ENCODE data around the gene PLCB2.

Gene PLCB2

GRCh38 chr15:40285554-40286011, 22.2 kb downstream of the PLCB2 start:
- peaks cover 1% of the 10 kb centered on the region; the same call in 1 of the 2 replicates for H3K4me1 ChIP-seq (ENCODE audit: control insufficient read depth, insufficient read depth, low read length)
- H3K27ac ChIP-seq (ENCODE audit: low read length) = no peak overlapping the region
- WGBS (ENCODE audit: insufficient coverage, insufficient read length) = no CpG with 5 or more reads among the region's 1 CpG
- no peak overlapping the region for H3K4me3 ChIP-seq (ENCODE audit: low read length)
- H3K27me3 ChIP-seq (ENCODE audit: control insufficient read depth, insufficient read depth, low read length) = peaks cover 35% of the 10 kb centered on the region
- H3K36me3 ChIP-seq (ENCODE audit: control insufficient read depth, insufficient read depth, low read length) = no peaks in the 10 kb centered on the region
- H3K9me3 ChIP-seq (ENCODE audit: control insufficient read depth, insufficient read depth, low read length) = no peaks in the 10 kb centered on the region
- no peak for DNase-seq (ENCODE audit: low read depth, low spot score)

- peaks cover 36% of the 10 kb centered on the region for H3K27me3 ChIP-seq (ENCODE audit: control insufficient read depth, insufficient read depth, low read length)
- H3K4me1 ChIP-seq (ENCODE audit: control insufficient read depth, insufficient read depth, low read length) = peaks cover 1% of the 10 kb centered on the region; the same call in 1 of the 2 replicates
- H3K27ac ChIP-seq (ENCODE audit: low read length) = no peak overlapping the region
- H3K4me3 ChIP-seq (ENCODE audit: low read length) = no peak overlapping the region
- no CpG with 5 or more reads among the region's 4 CpGs for WGBS (ENCODE audit: insufficient coverage, insufficient read length)
- no peaks in the 10 kb centered on the region for H3K9me3 ChIP-seq (ENCODE audit: control insufficient read depth, insufficient read depth, low read length)
- no peaks in the 10 kb centered on the region for H3K36me3 ChIP-seq (ENCODE audit: control insufficient read depth, insufficient read depth, low read length)
- no peak for DNase-seq (ENCODE audit: low read depth, low spot score)
Observed at GRCh38 chr15:40285151-40285550, 22.6 kb downstream of the PLCB2 start.

GRCh38 chr15:40283615-40284300, 24.0 kb downstream of the PLCB2 start:
- Histone ChIP-seq H3K27me3 (ENCODE audit: control insufficient read depth, insufficient read depth, low read length) (peaks cover 36% of the 10 kb centered on the region), H3K27ac (ENCODE audit: low read length) (no peak overlapping the region), H3K4me3 (ENCODE audit: low read length) (peak overlapping the region; percentile 7; the same call in 1 of the 2 replicates), H3K9me3 (ENCODE audit: control insufficient read depth, insufficient read depth, low read length) (no peaks in the 10 kb centered on the region), H3K4me1 (ENCODE audit: control insufficient read depth, insufficient read depth, low read length) (peaks cover 1% of the 10 kb centered on the region; the same call in 1 of the 2 replicates), H3K36me3 (ENCODE audit: control insufficient read depth, insufficient read depth, low read length) (no peaks in the 10 kb centered on the region)
- WGBS (ENCODE audit: insufficient coverage, insufficient read length) = no CpG with 5 or more reads among the region's 33 CpGs
- DNase-seq (ENCODE audit: low read depth, low spot score) = no peak

DNA sequence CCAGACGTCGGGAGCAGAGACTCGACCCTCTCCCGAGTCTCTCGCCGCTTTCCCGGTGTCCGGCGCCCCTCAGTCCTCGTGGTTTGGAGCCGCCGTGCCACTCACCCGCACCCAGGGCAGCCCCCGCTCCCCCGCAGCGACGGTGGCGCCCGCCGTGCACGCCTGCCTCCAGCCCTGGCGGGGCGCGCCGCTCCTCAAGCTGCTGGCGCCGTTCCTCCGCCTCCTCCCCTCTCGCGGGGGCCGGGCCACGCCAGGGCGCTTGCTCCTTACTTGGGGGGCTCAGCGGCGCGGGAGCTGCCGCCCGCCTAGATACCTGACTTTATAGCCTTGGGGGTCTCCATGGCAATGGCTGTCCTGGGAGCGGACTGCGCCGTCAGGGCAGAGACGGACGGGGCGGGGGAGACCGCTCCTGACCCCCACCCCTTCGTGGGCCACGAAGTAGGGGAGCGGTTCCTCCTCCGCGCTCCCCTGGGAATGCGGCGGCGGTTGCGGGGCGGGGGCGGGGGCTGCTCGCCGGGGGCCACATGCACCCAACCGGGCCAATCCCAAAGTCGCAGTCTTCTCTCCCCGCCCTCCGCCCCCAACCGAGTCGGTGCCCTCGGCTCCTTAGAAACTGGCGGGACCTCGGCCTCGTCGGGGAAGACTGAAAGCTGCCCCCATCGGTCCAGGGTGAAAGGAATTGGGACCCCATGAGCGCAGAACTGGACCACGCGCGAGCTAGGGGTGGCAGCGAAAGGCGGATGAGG, 24.7 kb downstream of the PLCB2 start, which contains the start of gene ANKRD63:
TSS of gene ANKRD63 (minus strand) at position 196 of the 746 bp plus-strand sequence. CDS start 478 bp downstream, outside the sequence.
- Histone ChIP-seq H3K4me3 (ENCODE audit: low read length) (peak within 1 kb of the TSS; percentile 19; the same call in 1 of the 2 replicates), H3K36me3 (ENCODE audit: control insufficient read depth, insufficient read depth, low read length) (no peaks in the 10 kb centered on the region), H3K9me3 (ENCODE audit: control insufficient read depth, insufficient read depth, low read length) (no peaks in the 10 kb centered on the region), H3K27me3 (ENCODE audit: control insufficient read depth, insufficient read depth, low read length) (peaks cover 36% of the 10 kb centered on the region), H3K27ac (ENCODE audit: low read length) (no peak within 1 kb of the TSS), H3K4me1 (ENCODE audit: control insufficient read depth, insufficient read depth, low read length) (peaks cover 1% of the 10 kb centered on the region; the same call in 1 of the 2 replicates)
- DNase-seq (ENCODE audit: low read depth, low spot score) = no peak
- no CpG with 5 or more reads among the region's 76 CpGs for WGBS (ENCODE audit: insufficient coverage, insufficient read length)

- H3K27ac ChIP-seq (ENCODE audit: low read length) = no peak overlapping the region
- peaks cover 36% of the 10 kb centered on the region for H3K27me3 ChIP-seq (ENCODE audit: control insufficient read depth, insufficient read depth, low read length)
- no peak for DNase-seq (ENCODE audit: low read depth, low spot score)
- peak overlapping the region; percentile 19; the same call in 1 of the 2 replicates for H3K4me3 ChIP-seq (ENCODE audit: low read length)
- H3K36me3 ChIP-seq (ENCODE audit: control insufficient read depth, insufficient read depth, low read length) = no peaks in the 10 kb centered on the region
- H3K4me1 ChIP-seq (ENCODE audit: control insufficient read depth, insufficient read depth, low read length) = peaks cover 1% of the 10 kb centered on the region; the same call in 1 of the 2 replicates
- H3K9me3 ChIP-seq (ENCODE audit: control insufficient read depth, insufficient read depth, low read length) = no peaks in the 10 kb centered on the region
- no CpG with 5 or more reads among the region's 92 CpGs for WGBS (ENCODE audit: insufficient coverage, insufficient read length)
Observed at GRCh38 chr15:40282147-40282868, 25.4 kb downstream of the PLCB2 start.

DNA sequence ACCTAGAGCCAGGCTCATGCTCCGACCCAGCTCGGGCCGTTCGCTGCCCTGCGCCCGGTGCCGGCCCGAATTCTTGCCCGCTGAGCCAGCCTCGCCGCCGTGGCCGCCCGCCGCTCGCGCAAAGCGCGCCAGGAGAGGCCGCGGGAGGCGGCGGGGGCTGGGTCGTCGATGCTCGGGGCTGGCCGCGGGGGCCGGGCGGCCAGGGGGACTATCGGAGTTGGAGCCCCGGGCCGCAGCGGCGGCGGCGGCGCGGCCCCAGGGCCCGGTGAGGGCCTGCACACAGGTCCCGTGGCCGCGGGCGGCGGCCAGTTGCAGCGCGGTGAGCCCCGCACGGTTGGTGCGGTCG, 26.0 kb downstream of the PLCB2 start:
- DNase-seq (ENCODE audit: low read depth, low spot score) = no peak
- Histone ChIP-seq H3K36me3 (ENCODE audit: control insufficient read depth, insufficient read depth, low read length) (no peaks in the 10 kb centered on the region), H3K27ac (ENCODE audit: low read length) (no peak overlapping the region), H3K27me3 (ENCODE audit: control insufficient read depth, insufficient read depth, low read length) (peaks cover 36% of the 10 kb centered on the region), H3K4me3 (ENCODE audit: low read length) (peak overlapping the region; percentile 19; the same call in 1 of the 2 replicates), H3K9me3 (ENCODE audit: control insufficient read depth, insufficient read depth, low read length) (no peaks in the 10 kb centered on the region), H3K4me1 (ENCODE audit: control insufficient read depth, insufficient read depth, low read length) (peaks cover 1% of the 10 kb centered on the region; the same call in 1 of the 2 replicates)
- no CpG with 5 or more reads among the region's 51 CpGs for WGBS (ENCODE audit: insufficient coverage, insufficient read length)

DNA sequence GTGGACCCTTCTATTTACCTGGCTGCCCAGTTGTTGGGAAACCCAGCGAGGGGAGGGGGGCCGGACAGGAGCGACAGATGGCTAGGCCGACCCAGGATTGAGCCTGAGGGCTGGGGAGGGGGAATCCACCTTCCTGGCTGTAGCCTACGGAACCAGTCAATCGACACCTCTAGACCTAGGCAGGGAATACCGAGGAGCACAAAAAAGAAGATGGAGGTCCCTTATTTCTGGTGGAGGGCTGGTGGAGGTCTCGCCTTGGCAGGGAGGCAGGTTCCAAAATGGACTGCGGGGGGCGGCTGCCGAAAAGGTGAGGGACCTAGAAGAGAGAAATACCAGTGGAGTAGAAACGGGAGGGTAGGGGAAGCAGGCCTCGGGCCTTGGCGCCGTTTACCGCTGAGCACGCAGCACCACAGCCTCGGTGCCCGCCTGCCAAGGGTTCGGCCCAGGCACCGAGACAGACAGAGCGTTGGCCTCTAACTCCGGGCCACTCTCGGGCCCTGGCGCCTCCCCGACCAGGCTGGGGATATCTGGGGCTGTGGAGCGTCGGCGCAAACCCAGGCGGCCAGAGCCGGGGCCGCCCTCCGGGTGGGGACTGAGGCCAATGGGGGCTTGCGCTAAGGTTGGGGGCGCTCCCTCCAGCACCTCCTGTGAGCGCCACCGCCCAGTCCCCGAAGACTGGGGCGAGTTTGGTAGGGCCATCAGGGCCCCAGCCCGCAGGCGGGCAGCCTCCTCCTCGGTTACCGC, 26.5 kb downstream of the PLCB2 start:
- Histone ChIP-seq H3K4me1 (ENCODE audit: control insufficient read depth, insufficient read depth, low read length) (peaks cover 1% of the 10 kb centered on the region; the same call in 1 of the 2 replicates), H3K4me3 (ENCODE audit: low read length) (peak overlapping the region; percentile 19; the same call in 1 of the 2 replicates), H3K27ac (ENCODE audit: low read length) (no peak overlapping the region), H3K27me3 (ENCODE audit: control insufficient read depth, insufficient read depth, low read length) (peaks cover 36% of the 10 kb centered on the region), H3K9me3 (ENCODE audit: control insufficient read depth, insufficient read depth, low read length) (no peaks in the 10 kb centered on the region), H3K36me3 (ENCODE audit: control insufficient read depth, insufficient read depth, low read length) (no peaks in the 10 kb centered on the region)
- no peak for DNase-seq (ENCODE audit: low read depth, low spot score)
- WGBS (ENCODE audit: insufficient coverage, insufficient read length) = no CpG with 5 or more reads among the region's 43 CpGs

GRCh38 chr15:40280260-40281056, 27.3 kb downstream of the PLCB2 start:
- Histone ChIP-seq H3K4me3 (ENCODE audit: low read length) (no peak overlapping the region; the same call in 1 of the 2 replicates), H3K4me1 (ENCODE audit: control insufficient read depth, insufficient read depth, low read length) (peaks cover 1% of the 10 kb centered on the region; the same call in 1 of the 2 replicates), H3K27ac (ENCODE audit: low read length) (no peak overlapping the region), H3K36me3 (ENCODE audit: control insufficient read depth, insufficient read depth, low read length) (no peaks in the 10 kb centered on the region), H3K27me3 (ENCODE audit: control insufficient read depth, insufficient read depth, low read length) (peaks cover 36% of the 10 kb centered on the region), H3K9me3 (ENCODE audit: control insufficient read depth, insufficient read depth, low read length) (no peaks in the 10 kb centered on the region)
- DNase-seq (ENCODE audit: low read depth, low spot score) = no peak
- no CpG with 5 or more reads among the region's 30 CpGs for WGBS (ENCODE audit: insufficient coverage, insufficient read length)

GRCh38 chr15:40279437-40280141, 28.1 kb downstream of the PLCB2 start:
- DNase-seq (ENCODE audit: low read depth, low spot score) = no peak
- no peak overlapping the region; the same call in 1 of the 2 replicates for H3K4me3 ChIP-seq (ENCODE audit: low read length)
- peaks cover 1% of the 10 kb centered on the region; the same call in 1 of the 2 replicates for H3K4me1 ChIP-seq (ENCODE audit: control insufficient read depth, insufficient read depth, low read length)
- H3K27me3 ChIP-seq (ENCODE audit: control insufficient read depth, insufficient read depth, low read length) = peaks cover 34% of the 10 kb centered on the region
- H3K9me3 ChIP-seq (ENCODE audit: control insufficient read depth, insufficient read depth, low read length) = no peaks in the 10 kb centered on the region
- H3K27ac ChIP-seq (ENCODE audit: low read length) = no peak overlapping the region
- WGBS (ENCODE audit: insufficient coverage, insufficient read length) = no CpG with 5 or more reads among the region's 40 CpGs
- no peaks in the 10 kb centered on the region for H3K36me3 ChIP-seq (ENCODE audit: control insufficient read depth, insufficient read depth, low read length)

Measured in iPS DF 6.9 (cell line).